HG03066 (cell line): Measurements from ENCODE around the gene LRIG1.

Experiments used
- ATAC-seq: cut with Tn5 transposase; IDR thresholded peaks from one replicate; pipeline ENCODE4 v1.9.1; 2021; ENCODE audit warnings: low read depth; ENCODE audit not compliant: unreplicated experiment

The LRIG1 gene

GRCh38 chr3:66406831-66407610 is 93.8 kb downstream of the LRIG1 start:
- ATAC-seq, result no peak

- no peak for ATAC-seq
These were observed 94.7 kb downstream of the LRIG1 start for GRCh38 chr3:66406163-66406562.

- no peak for ATAC-seq
These were observed 95.1 kb downstream of the LRIG1 start for GRCh38 chr3:66405701-66406091.

- ATAC-seq, result no peak
These were observed 95.7 kb downstream of the LRIG1 start for GRCh38 chr3:66404903-66405700.

- no peak for ATAC-seq
These were observed 96.6 kb downstream of the LRIG1 start for GRCh38 chr3:66404197-66404596.

- no peak for ATAC-seq
These were observed 97.4 kb downstream of the LRIG1 start for GRCh38 chr3:66403323-66403990.

- no peak for ATAC-seq
These were observed 98.1 kb downstream of the LRIG1 start for GRCh38 chr3:66402596-66403290.

- no peak for ATAC-seq
These were observed 98.9 kb downstream of the LRIG1 start for GRCh38 chr3:66401675-66402491.

- ATAC-seq, result no peak
These were observed 99.7 kb downstream of the LRIG1 start for GRCh38 chr3:66401157-66401550.

GRCh38 chr3:66400411-66401156 is 100.2 kb downstream of the LRIG1 start:
- no peak for ATAC-seq

- no peak for ATAC-seq
These were observed 101.1 kb downstream of the LRIG1 start for GRCh38 chr3:66399529-66400232.

GRCh38 chr3:66398228-66399025 is 102.4 kb downstream of the LRIG1 start:
- ATAC-seq, result no peak

GRCh38 chr3:66397745-66398144 is 103.1 kb downstream of the LRIG1 start:
- ATAC-seq, result no peak

GRCh38 chr3:66396888-66397287 is 103.9 kb downstream of the LRIG1 start:
- no peak for ATAC-seq

- ATAC-seq, result no peak
These were observed 104.6 kb downstream of the LRIG1 start for GRCh38 chr3:66396161-66396760.

- no peak for ATAC-seq
These were observed 105.2 kb downstream of the LRIG1 start for GRCh38 chr3:66395635-66396034.

- no peak for ATAC-seq
These were observed 106.0 kb downstream of the LRIG1 start for GRCh38 chr3:66394753-66395249.
